HG02970 (cell line): Measurements from ENCODE around the gene KIFC3.
A peak's percentile ranks its signal among the peaks of the same experiment; 100 is the strongest.
"Not testable (repeated sequence)": the region's sequence is repeated elsewhere in the genome, so short reads cannot be mapped to it uniquely, and the experiment has no call there.

Source experiments
- ATAC-seq: cut with Tn5 transposase; IDR thresholded peaks from one replicate; pipeline ENCODE4 v1.9.1; 2021; ENCODE audit warnings: mild to moderate bottlenecking, moderate library complexity, moderate number of reproducible peaks; ENCODE audit not compliant: unreplicated experiment, low FRiP score

The KIFC3 gene

GRCh38 chr16:57825298-57826044, 23.2 kb upstream of the KIFC3 start:
- no peak for ATAC-seq

GRCh38 chr16:57824888-57825287, 22.6 kb upstream of the KIFC3 start:
- no peak for ATAC-seq

- no peak for ATAC-seq
These were observed 21.5 kb upstream of the KIFC3 start for GRCh38 chr16:57823836-57824235.

- no peak for ATAC-seq
These were observed 20.6 kb upstream of the KIFC3 start for GRCh38 chr16:57822856-57823255.

DNA sequence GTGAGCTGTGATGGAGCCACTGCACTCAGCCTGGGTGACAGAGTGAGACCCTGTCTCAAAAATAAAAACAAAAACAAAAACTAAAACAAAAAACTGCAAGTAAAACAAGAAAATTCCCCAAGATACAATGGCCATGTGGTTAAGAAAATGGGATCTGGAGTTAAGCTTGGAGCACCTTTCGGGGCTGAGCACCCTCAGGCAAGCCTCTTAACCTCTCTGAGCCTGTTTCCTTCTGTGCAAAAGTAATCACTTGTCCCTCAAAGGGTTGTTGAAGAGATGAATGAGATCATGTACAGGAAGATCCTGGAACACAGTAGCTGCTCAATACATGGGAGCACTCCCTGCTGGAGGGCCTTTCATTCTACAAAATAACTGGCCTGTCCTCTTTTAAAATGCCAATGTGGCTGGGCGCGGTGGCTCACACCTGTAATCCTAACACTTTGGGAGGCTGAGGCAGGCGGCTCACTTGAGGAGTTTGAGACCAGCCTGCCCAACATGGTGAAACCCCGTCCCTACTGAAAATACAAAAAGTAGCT, 19.8 kb upstream of the KIFC3 start:
- ATAC-seq, result no peak

GRCh38 chr16:57821149-57821971, 19.1 kb upstream of the KIFC3 start:
- no peak for ATAC-seq

- ATAC-seq, result no peak
These were observed 16.2 kb upstream of the KIFC3 start for GRCh38 chr16:57818377-57819064.

DNA sequence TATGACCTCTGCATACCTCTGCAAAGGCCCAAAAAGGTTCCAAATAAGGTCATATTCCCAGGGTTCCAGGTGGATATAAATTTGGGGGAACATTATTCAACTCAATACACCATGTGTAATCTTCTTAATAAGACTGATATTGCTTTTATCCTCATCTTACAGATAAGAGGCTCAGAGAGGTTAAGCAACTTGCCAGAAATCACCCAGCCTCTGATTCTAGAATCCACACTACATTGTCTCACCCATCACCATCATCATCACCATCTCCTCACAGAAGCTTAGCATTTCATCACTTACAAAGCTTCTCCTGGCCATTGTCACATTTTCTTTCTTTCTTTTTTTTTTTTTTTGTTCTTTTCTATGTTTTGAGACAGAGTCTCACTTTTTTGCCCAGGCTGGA, 15.4 kb upstream of the KIFC3 start:
- no peak for ATAC-seq

GRCh38 chr16:57815987-57816745, 13.9 kb upstream of the KIFC3 start:
- ATAC-seq, result no peak

DNA sequence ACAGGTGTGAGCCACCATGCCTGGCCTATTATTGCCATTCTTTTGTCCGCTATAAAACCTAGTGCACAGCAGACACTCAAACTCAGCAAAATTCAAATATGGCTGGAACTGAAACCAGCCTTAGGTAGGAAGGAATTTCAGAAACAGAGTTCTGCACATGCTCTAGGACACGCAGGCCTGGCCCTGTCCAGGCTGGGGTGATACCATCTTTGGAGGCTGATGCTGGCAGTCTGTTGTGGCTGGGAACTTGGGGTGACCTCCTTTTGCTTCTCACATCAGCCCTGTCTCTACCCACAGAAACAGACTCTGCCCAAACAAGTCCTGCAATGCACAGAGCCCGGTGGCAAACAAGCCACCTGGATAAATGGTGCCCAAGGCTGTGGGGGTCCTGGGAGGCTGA, 12.6 kb upstream of the KIFC3 start:
- ATAC-seq, result no peak

DNA sequence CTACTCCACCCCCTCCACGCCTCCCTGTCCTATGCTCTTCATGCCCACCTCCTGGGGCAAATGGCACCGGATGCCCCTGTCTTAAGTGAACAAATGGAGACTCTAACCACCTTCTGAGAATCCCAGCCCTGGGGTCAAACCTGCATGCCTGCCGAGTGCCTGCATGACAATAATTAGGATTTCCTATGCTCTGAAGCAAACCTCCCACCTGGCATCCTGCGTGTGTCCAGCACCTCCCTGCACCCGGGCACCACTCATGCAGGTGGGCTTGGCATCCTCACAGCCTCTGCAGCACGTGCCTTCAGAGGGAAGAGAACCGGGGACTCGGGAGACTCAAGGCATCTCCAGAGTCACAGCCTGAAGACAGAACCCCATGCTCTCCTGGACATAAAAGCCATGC, 11.2 kb upstream of the KIFC3 start:
- ATAC-seq, result no peak

DNA sequence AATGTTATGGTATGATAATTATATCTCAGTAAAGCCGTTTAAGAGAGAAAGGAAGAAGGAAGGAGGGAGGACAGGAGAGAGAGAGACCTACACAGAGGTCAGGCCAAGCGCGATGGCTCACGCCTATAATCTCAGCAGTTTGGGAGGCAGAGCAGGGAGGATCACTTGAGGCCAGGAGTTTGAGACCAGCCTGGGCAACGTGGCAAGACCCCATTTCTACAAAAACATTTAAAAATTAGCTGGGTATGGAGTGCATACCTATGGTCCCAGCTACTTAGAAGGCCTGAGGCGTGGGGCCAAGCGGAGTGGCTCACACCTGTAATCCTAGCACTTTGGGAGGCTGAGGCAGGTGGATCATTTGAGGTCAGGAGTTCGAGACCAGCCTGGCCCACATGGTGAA, 9.0 kb upstream of the KIFC3 start:
- not testable (repeated sequence) for ATAC-seq

- peak; percentile 93 for ATAC-seq
These were observed 8.1 kb upstream of the KIFC3 start for GRCh38 chr16:57810197-57811031.

DNA sequence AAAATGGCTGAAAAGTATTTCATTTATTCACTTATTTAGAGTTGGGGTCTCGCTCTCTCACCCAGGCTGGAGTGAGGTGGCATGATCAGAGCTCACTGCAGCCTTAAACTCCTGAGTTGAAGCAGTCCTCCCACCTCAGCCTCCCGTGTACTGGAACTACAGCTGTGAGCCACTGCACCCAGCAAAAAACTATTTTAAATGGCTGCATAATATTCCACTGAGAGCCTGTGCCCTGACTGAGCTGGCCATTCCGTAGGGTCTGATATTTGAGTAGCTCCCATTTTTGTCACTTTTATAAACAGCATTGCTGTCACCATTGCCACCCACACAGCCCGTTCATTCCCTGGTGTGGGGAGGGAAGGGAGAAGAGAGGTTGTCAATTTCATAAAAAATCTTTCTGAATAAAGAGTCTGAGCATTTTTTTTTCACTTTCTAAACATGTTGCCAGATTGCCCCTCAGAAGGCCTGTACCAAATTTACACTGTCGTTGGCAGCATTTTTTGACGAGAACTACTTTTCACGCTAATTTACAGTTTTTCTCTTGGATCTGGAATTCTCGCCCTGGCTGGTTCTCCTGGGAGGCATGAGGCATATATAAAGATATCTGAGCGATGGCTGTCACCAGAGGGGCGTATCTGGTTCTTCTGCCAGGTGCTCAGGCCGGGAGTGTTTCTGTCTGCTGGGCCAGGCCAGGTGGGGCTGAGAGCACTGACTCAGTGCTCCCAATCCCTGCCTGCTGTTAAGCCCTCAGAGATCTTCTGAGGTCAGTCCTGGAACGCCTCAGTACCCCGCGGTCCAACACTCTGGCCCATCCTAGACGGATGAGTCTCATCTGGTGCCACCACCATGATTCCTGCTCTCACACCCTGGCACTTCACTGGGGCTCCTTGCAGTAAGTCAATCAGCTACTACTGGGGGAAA, 7.2 kb upstream of the KIFC3 start:
- ATAC-seq, result no peak

GRCh38 chr16:57808589-57809228, 6.4 kb upstream of the KIFC3 start:
- no peak for ATAC-seq

DNA sequence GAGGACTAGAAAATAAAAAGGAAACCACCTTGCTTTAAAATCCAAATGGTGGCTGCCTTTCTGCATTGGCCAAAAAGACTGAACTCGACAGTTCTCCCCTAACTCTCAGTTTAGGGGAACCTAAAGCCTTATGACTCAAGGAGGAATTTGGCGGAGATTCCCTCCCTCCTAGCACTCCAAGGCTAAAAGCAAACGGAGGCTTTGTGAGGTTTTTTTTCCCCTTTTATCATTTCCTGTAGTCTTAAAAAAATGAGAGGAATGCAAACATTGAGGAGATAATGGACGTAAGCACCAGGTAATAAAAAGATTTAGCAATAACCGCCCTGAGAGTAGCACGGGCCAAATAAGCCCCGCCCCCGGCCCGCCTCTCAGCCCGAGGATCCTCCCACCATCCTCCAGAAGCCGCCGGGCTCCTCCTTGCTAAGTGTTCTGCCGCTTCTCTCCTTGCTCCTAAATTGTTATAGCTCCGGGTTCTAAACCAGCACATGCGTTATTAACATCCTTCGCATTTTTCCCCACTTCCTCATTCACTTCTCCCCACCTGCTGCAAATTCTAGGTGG, 5.8 kb upstream of the KIFC3 start:
- no peak for ATAC-seq

GRCh38 chr16:57807252-57807967, 5.1 kb upstream of the KIFC3 start:
- ATAC-seq, result no peak
